ENCODE data around the gene GFER.

DNA sequence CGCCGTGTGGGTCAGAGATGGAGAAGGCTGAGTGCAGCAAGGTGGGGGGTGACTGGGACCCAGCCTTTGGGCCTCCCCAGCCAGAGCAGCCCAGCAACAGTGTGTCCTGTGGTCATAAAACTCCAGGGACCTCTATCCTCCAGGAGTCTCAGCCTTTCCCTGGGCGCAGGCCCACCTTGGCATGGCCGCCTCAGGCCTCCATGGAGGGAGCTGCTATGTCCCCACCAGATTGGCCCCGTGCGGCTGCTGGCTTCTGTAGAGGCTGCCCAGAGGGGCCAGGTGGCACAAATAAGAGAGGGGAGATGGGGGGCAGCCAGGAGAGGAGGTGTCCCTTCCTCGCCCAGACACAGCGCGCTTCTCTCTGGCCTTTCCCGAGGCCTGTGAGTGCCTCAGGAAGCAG lies 3.2 kb downstream of the GFER start:
- TF ChIP-seq POLR2A (IDR thresholded peaks at IDR 0.05) (no peak), CTCF (IDR thresholded peaks at IDR 0.05) (no peak)

Data from body of pancreas (tissue), 4 donors.